ENCODE results near the gene NAT8L. TPM values are rescaled to one million over a fixed set of nuclear protein-coding genes. Genes with fewer than 3 reads are reported as not detected.

The NAT8L gene
- total and polyA plus RNA-seq, 5 donors from 2014 or later, result 0.02 to 0.15 TPM; not detected in 3

DNA sequence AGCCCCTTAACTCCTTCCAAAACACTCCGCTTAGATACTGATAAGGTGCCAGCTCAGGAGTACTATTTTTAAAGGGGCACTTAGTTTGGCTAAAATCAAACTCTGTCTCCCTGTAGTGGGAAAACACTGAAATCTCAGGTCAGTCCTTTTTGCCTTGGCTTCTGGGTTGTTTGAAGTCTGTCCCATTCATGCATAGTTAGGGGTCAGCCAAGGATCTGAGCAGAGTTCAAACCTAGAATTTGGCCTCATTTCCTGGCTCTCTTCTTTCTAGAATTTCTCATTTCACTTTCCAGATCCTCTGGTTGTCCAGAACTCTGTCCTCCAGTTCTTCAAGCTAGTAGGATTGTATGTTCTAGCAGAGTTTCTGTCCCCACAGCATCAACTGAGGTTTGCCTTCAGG lies 31.5 kb downstream of the NAT8L start:
- H3K27ac ChIP-seq (ENCODE audit: insufficient read depth, low read length, poor library complexity, severe bottlenecking), result no peak overlapping the region
- no peaks in the 10 kb centered on the region for H3K36me3 ChIP-seq (ENCODE audit: control insufficient read depth, insufficient read depth, low read length)
- Mint-ChIP-seq H3K36me3 (no peaks in the 10 kb centered on the region), H3K27me3 (peaks cover 9% of the 10 kb centered on the region), H3K27ac (no peak overlapping the region), H3K9me3 (peaks cover 0 to 12% (median 4%) of the 10 kb centered on the region in 7 donors), H3K4me3 (no peak overlapping the region), H3K4me1 (no peaks in the 10 kb centered on the region)
- H3K4me1 ChIP-seq (ENCODE audit: control insufficient read depth, insufficient read depth, low read length, poor library complexity, severe bottlenecking), result no peaks in the 10 kb centered on the region
- no peak overlapping the region for H3K4me3 ChIP-seq (ENCODE audit: low read depth, low read length)
- ATAC-seq (ENCODE audit: low read depth in 2 of 2) (no peak), DNase-seq (no peak)
- peaks cover 0 to 5% of the 10 kb centered on the region in 2 experiments for H3K9me3 ChIP-seq (ENCODE audit: control insufficient read depth in 2 of 2, low read length in 2 of 2)
- H3K27me3 ChIP-seq (ENCODE audit: control insufficient read depth, insufficient read depth, low read length), result peaks cover 2% of the 10 kb centered on the region

DNA sequence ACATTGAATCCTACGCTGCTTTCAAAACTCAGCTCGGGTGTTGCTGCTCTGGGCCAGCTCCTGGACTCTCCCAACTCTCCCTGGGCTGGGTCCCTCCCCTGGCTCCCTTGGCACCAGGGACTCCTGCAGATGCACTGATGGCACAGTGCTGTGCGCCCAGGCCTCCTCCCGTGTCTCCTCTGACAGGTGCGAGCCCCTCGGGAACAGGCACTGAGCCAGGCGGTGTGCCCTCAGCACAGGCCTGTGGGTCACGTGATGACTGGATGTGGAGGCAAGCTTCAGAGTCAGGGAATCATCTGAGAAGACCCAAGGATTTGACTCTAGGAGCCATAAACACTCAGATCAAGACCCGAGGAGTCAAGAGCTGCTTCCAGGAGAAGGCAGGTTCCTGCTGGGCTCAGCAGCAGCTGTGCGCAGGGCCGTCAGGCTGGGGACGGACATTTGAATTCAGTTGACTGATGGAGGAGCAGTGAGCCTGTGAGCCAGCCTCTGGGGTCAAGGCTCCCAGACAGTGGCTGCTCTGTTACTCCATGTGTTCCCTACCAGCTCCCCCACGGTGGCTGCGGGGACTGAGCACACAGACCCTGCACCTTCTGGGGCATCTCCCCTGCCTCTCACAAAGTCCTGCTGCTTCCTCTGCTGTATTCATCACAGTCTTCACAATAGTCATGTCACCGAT lies 33.0 kb downstream of the NAT8L start:
- Mint-ChIP-seq H3K4me3 (no peak overlapping the region), H3K36me3 (no peaks in the 10 kb centered on the region), H3K4me1 (no peaks in the 10 kb centered on the region), H3K27me3 (peaks cover 15% of the 10 kb centered on the region), H3K9me3 (peaks cover 0 to 13% (median 5%) of the 10 kb centered on the region in 7 donors), H3K27ac (no peak overlapping the region)
- H3K27ac ChIP-seq (ENCODE audit: insufficient read depth, low read length, poor library complexity, severe bottlenecking), result no peak overlapping the region
- H3K4me1 ChIP-seq (ENCODE audit: control insufficient read depth, insufficient read depth, low read length, poor library complexity, severe bottlenecking), result no peaks in the 10 kb centered on the region
- peaks cover 7 to 12% of the 10 kb centered on the region in 2 experiments for H3K9me3 ChIP-seq (ENCODE audit: control insufficient read depth in 2 of 2, low read length in 2 of 2)
- H3K36me3 ChIP-seq (ENCODE audit: control insufficient read depth, insufficient read depth, low read length), result no peaks in the 10 kb centered on the region
- no peak for ATAC-seq (ENCODE audit: low read depth in 2 of 2)
- DNase-seq, result no peak
- no peak overlapping the region for H3K4me3 ChIP-seq (ENCODE audit: low read depth, low read length)
- H3K27me3 ChIP-seq (ENCODE audit: control insufficient read depth, insufficient read depth, low read length), result peaks cover 2% of the 10 kb centered on the region

DNA sequence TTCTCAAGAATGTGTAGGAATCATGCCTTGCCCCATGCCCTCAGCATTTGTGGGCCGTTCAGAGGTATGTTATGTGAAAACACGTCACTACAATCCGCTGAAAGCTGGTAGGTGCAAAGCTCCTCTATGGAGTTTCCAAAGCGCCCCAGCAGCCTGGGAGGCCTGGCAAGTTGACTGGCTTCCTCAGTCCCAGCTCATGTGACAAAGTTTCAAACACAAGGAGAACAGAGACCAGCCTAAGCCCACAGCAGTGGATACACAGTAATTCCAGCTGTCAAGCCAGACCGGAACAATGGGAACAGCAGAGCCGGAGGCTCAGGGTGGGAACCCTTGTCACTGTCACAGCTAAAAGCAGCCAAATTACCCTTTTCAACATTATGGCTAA lies 33.5 kb downstream of the NAT8L start:
- DNase-seq (no peak), ATAC-seq (ENCODE audit: low read depth in 2 of 2) (no peak)
- Histone ChIP-seq H3K4me1 (ENCODE audit: control insufficient read depth, insufficient read depth, low read length, poor library complexity, severe bottlenecking) (no peaks in the 10 kb centered on the region), H3K36me3 (ENCODE audit: control insufficient read depth, insufficient read depth, low read length) (no peaks in the 10 kb centered on the region), H3K9me3 (ENCODE audit: control insufficient read depth in 2 of 2, low read length in 2 of 2) (peaks cover 5 to 12% of the 10 kb centered on the region in 2 experiments), H3K27ac (ENCODE audit: insufficient read depth, low read length, poor library complexity, severe bottlenecking) (no peak overlapping the region), H3K27me3 (ENCODE audit: control insufficient read depth, insufficient read depth, low read length) (peaks cover 2% of the 10 kb centered on the region), H3K4me3 (ENCODE audit: low read depth, low read length) (no peak overlapping the region)
- H3K36me3 Mint-ChIP-seq, result no peaks in the 10 kb centered on the region
- no peaks in the 10 kb centered on the region for H3K4me1 Mint-ChIP-seq
- no peak overlapping the region for H3K27ac Mint-ChIP-seq
- no peak overlapping the region for H3K4me3 Mint-ChIP-seq
- H3K9me3 Mint-ChIP-seq, result peaks cover 0 to 12% (median 5%) of the 10 kb centered on the region in 7 donors
- peaks cover 15% of the 10 kb centered on the region for H3K27me3 Mint-ChIP-seq

DNA sequence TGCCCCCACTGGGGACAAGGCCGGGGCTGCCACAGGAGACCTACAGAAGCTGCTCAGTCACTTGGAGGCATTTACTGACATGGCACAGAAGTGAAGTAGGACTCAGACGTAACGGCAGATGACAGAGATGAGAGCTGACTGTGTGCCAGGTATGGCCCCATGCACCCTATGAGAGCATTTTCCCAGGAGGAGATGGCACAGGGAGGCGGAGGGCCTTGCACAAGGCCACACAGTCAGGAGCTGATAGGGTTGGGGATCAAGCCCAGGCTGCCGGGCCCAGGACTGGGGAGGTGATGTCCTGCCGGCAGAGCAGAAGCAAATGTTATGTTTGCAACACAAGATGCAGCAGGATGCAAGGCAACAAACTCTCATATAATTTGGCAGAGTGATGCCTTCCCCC lies 34.1 kb downstream of the NAT8L start:
- no peak overlapping the region for H3K27ac Mint-ChIP-seq
- Histone ChIP-seq H3K27me3 (ENCODE audit: control insufficient read depth, insufficient read depth, low read length) (peaks cover 2% of the 10 kb centered on the region), H3K9me3 (ENCODE audit: control insufficient read depth in 2 of 2, low read length in 2 of 2) (peaks cover 5 to 12% of the 10 kb centered on the region in 2 experiments), H3K4me3 (ENCODE audit: low read depth, low read length) (no peak overlapping the region), H3K36me3 (ENCODE audit: control insufficient read depth, insufficient read depth, low read length) (no peaks in the 10 kb centered on the region), H3K27ac (ENCODE audit: insufficient read depth, low read length, poor library complexity, severe bottlenecking) (no peak overlapping the region), H3K4me1 (ENCODE audit: control insufficient read depth, insufficient read depth, low read length, poor library complexity, severe bottlenecking) (no peaks in the 10 kb centered on the region)
- H3K9me3 Mint-ChIP-seq, result peaks cover 0 to 14% (median 5%) of the 10 kb centered on the region in 7 donors
- H3K4me3 Mint-ChIP-seq, result no peak overlapping the region
- H3K36me3 Mint-ChIP-seq, result no peaks in the 10 kb centered on the region
- DNase-seq (no peak), ATAC-seq (ENCODE audit: low read depth in 2 of 2) (no peak)
- no peaks in the 10 kb centered on the region for H3K4me1 Mint-ChIP-seq
- H3K27me3 Mint-ChIP-seq, result peaks cover 15% of the 10 kb centered on the region

DNA sequence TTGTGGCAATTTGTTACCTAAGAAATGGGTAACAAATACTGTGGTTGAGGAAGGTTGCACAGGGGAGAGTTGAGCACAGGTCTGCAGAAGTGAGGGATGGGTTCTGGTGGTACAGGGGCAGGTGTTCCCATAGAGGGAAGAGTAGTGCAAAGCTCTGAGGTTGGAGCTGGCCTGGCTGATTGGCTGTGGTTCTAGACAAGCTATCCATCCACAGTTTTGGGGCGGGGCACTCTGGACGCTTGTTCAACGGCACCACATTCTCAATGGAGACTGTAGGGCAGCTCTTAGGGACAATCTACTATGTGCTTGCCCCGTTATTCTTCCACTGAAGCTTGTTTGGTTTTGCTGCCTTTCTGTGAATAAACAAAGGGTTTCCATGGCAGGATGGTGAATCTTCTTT lies 35.4 kb downstream of the NAT8L start:
- Mint-ChIP-seq H3K9me3 (peaks cover 0 to 14% (median 5%) of the 10 kb centered on the region in 7 donors), H3K4me3 (peak overlapping the region in 1 of 4 donors; percentile 8), H3K36me3 (no peaks in the 10 kb centered on the region), H3K27ac (no peak overlapping the region), H3K4me1 (no peaks in the 10 kb centered on the region), H3K27me3 (peaks cover 19% of the 10 kb centered on the region)
- peaks cover 5 to 12% of the 10 kb centered on the region in 2 experiments for H3K9me3 ChIP-seq (ENCODE audit: control insufficient read depth in 2 of 2, low read length in 2 of 2)
- H3K4me3 ChIP-seq (ENCODE audit: low read depth, low read length), result no peak overlapping the region
- no peaks in the 10 kb centered on the region for H3K36me3 ChIP-seq (ENCODE audit: control insufficient read depth, insufficient read depth, low read length)
- no peak overlapping the region for H3K27ac ChIP-seq (ENCODE audit: insufficient read depth, low read length, poor library complexity, severe bottlenecking)
- DNase-seq, result no peak
- H3K4me1 ChIP-seq (ENCODE audit: control insufficient read depth, insufficient read depth, low read length, poor library complexity, severe bottlenecking), result no peaks in the 10 kb centered on the region
- ATAC-seq (ENCODE audit: low read depth in 2 of 2), result no peak
- no peaks in the 10 kb centered on the region for H3K27me3 ChIP-seq (ENCODE audit: control insufficient read depth, insufficient read depth, low read length)

DNA sequence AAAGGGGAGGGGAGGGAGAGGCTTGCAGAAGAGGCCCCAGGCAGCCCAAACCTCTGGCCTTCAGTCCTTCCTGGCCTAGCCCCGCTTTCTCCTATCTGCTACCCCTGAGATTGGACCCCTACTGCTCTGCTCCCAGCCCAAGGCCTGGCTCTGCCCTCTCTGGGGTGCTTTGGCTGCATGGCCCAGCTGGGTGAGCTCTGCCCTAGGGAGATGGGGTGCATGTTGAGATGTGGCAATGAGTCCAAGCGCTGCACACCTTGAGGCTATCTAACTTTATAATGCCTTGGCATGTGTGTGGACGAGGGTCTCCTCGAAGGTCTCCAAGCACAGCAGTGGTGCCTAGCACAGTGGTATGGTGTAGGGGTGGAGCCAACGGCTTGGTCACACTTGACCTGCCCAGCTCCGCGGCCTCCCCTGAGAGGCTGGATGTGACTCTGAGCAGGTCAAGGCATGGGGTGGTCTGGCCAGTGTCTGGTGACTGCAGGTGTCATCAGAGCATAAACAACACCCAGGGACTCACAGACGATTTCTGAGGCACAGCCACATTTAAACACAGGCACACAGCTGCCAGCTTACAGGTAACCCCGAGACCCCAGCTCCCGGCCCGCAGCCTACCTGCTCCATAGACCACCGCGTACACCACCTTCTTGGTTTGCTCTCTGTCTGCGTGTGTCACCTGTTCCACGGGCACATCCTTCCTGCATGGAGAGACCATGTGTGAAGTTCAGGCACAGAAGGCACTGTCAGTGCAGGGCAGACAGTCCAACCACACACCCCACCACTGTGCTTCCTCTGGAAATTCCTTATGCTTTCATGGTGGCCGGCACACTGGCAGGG lies 36.3 kb downstream of the NAT8L start:
- Histone ChIP-seq H3K36me3 (ENCODE audit: control insufficient read depth, insufficient read depth, low read length) (no peaks in the 10 kb centered on the region), H3K4me1 (ENCODE audit: control insufficient read depth, insufficient read depth, low read length, poor library complexity, severe bottlenecking) (no peaks in the 10 kb centered on the region), H3K9me3 (ENCODE audit: control insufficient read depth in 2 of 2, low read length in 2 of 2) (peaks cover 5 to 12% of the 10 kb centered on the region in 2 experiments), H3K27me3 (ENCODE audit: control insufficient read depth, insufficient read depth, low read length) (no peaks in the 10 kb centered on the region), H3K4me3 (ENCODE audit: low read depth, low read length) (no peak overlapping the region), H3K27ac (ENCODE audit: insufficient read depth, low read length, poor library complexity, severe bottlenecking) (no peak overlapping the region)
- no peak overlapping the region for H3K4me3 Mint-ChIP-seq
- DNase-seq (no peak), ATAC-seq (ENCODE audit: low read depth in 2 of 2) (no peak)
- no peaks in the 10 kb centered on the region for H3K4me1 Mint-ChIP-seq
- H3K27me3 Mint-ChIP-seq, result peaks cover 19% of the 10 kb centered on the region
- H3K36me3 Mint-ChIP-seq, result no peaks in the 10 kb centered on the region
- no peak overlapping the region for H3K27ac Mint-ChIP-seq
- peaks cover 2 to 15% (median 5%) of the 10 kb centered on the region in 7 donors for H3K9me3 Mint-ChIP-seq

DNA sequence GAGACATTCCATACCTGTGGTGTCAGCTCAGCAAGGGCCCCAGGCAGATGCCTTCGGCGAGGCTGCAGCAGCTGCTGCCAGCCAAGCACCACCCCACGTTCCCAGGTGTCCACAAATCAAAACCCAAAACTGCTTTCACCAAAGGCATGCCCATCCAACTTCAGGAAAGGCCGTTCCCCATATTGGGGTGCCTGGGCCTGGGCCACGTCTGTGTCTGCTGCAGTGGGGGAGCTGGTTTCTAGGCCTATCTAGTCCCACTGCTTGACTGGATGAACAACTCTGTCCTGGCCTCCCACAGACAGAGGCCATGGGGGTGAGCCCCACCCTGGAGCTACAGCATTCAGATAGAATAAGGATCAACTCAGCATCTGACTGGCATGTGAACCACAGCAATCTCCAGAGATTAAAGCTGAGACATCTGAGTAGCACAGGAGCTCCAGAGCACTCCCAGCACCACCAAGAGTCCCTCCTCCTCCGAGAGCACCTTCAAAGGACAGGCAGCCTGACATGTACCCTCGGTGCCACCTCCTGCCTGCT lies 37.0 kb downstream of the NAT8L start:
- Mint-ChIP-seq H3K4me3 (no peak overlapping the region), H3K27ac (no peak overlapping the region), H3K27me3 (peaks cover 19% of the 10 kb centered on the region), H3K9me3 (peaks cover 4 to 17% (median 9%) of the 10 kb centered on the region in 7 donors), H3K36me3 (no peaks in the 10 kb centered on the region), H3K4me1 (no peaks in the 10 kb centered on the region)
- no peak for ATAC-seq (ENCODE audit: low read depth in 2 of 2)
- Histone ChIP-seq H3K36me3 (ENCODE audit: control insufficient read depth, insufficient read depth, low read length) (no peaks in the 10 kb centered on the region), H3K9me3 (ENCODE audit: control insufficient read depth in 2 of 2, low read length in 2 of 2) (peaks cover 5 to 12% of the 10 kb centered on the region in 2 experiments), H3K4me1 (ENCODE audit: control insufficient read depth, insufficient read depth, low read length, poor library complexity, severe bottlenecking) (no peaks in the 10 kb centered on the region), H3K27me3 (ENCODE audit: control insufficient read depth, insufficient read depth, low read length) (no peaks in the 10 kb centered on the region), H3K27ac (ENCODE audit: insufficient read depth, low read length, poor library complexity, severe bottlenecking) (no peak overlapping the region), H3K4me3 (ENCODE audit: low read depth, low read length) (no peak overlapping the region)
- no peak for DNase-seq

Measured in CD4-positive, CD25-positive, alpha-beta regulatory T cell (primary cell).